ENCODE data around the gene PERM1. TPM values are rescaled to one million over a fixed set of nuclear protein-coding genes. Genes with fewer than 3 reads are reported as not detected.
A peak's percentile ranks its signal among the peaks of the same experiment; 100 is the strongest.
"Not testable (repeated sequence)": the region's sequence is repeated elsewhere in the genome, so short reads cannot be mapped to it uniquely, and the experiment has no call there.

The PERM1 gene
- total RNA-seq, 1 donor: 0.43 TPM

DNA sequence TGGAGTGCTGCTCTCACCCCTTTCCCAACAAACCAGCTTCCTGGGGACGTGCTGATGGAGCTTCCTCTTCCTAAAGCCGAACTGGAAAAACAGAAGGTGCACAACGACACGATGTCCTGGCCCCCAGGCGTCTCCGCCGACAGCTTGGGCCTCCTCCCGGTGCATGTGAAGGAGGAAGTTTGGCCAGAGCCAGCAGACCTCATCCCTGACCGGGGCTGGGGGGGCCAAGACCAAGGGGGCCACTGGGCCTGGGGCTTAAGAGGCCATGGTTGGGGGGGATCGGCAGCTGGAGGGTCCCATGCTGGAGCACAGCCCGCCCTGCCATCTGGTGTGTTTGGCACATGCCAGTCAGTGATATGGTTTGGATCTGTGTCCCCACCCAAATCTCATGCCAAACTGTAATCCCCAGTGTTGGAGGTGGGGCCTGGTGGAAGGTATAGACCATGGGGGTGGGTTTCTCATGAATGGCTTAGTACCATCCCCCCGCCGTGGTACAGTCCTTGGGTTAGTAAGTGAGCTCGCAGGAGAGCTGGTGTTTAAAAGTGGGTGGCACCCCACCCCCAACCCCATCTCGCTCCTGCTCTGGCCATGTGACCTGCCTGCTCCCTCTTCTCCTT, 11.6 kb upstream of the PERM1 start:
- no peak for DNase-seq (ENCODE audit: low read depth)
- no peak for TF ChIP-seq CTCF (IDR thresholded peaks at IDR 0.05; ENCODE audit: insufficient read depth, low read depth, low read length)
- H3K4me3 ChIP-seq (ENCODE audit: low read depth, low read length): no peak overlapping the region

DNA sequence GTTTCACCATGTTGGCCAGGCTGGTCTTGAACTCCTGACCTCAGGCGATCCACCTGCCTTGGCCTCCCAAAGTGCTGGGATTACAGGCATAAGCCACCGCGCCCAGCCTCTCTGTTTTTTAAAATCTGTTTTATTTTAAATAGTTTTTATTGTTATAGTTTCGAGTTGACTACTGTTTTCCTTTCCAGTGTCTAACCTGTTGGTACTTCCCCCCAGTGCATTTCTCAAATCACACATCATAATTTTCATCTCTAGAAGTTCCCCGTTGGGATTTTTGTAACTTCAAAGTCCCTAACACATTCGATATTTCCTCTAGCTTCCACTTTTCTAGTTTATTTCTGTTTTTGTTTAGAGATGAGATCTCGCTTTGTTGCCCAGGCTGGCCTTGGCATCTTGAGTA, 10.5 kb upstream of the PERM1 start:
- no peak overlapping the region for H3K4me3 ChIP-seq (ENCODE audit: low read depth, low read length)
- no peak for DNase-seq (ENCODE audit: low read depth)
- TF ChIP-seq CTCF (IDR thresholded peaks at IDR 0.05; ENCODE audit: insufficient read depth, low read depth, low read length): no peak

DNA sequence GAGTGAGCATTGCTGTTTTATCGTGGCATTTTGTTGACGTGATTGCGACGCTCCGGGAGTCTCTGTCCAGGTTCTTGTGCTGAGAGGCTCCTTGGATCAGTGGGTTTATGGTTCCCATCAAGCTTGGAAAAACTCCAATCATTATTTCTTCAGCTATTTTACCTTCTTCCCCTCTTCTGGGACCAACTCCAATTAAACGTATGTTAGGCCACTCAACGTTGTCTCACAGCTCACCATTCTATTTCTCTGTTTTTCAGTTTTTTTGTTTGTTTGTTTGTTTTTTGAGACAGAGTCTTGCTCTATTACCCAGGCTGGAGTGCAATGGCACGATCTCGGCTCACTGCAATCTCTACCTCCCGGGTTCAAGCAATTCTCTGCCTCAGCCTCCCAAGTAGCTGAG, 10.0 kb upstream of the PERM1 start:
- H3K4me3 ChIP-seq (ENCODE audit: low read depth, low read length): no peak overlapping the region
- no peak for DNase-seq (ENCODE audit: low read depth)
- no peak for TF ChIP-seq CTCF (IDR thresholded peaks at IDR 0.05; ENCODE audit: insufficient read depth, low read depth, low read length)

DNA sequence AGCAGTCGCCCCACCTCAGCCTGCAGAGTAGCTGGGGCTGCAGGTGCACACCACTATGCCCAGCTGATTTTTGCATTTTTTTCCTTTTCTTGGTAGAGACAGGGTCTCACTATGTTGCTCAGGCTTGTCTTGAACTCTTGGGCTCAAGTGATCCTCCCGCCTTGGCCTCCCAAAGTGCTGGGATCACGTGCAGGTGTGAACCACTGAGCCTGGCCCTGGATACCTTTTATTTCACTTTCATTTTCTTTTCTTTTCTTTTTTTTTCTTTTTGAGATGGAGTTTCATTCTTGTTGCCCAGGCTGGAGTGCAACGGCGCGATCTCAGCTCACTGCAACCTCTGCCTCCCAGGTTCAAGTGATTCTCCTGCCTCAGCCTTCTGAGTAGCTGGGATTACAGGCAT, 9.4 kb upstream of the PERM1 start:
- DNase-seq (ENCODE audit: low read depth); H3K4me3 ChIP-seq (ENCODE audit: low read depth, low read length): not testable (repeated sequence)

DNA sequence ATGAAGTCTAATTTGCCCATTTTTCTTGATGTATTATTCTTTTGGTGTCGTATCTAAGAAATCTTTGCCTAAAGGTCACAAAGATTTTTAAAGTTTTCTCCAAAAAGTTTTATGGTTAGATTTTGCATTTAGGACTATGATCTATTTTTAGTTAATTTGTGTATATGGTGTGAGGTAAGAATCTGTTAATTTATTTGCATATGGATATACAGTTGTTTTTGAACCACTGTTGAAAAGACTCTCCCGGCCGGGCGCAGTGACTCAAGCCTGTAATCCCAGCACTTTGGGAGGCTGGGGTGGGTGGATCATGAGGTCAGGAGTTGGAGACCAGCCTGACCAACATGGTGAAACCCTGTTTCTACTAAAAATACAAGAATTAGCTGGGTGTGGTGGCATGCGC, 6.2 kb upstream of the PERM1 start:
- not testable (repeated sequence) for DNase-seq (ENCODE audit: low read depth); H3K4me3 ChIP-seq (ENCODE audit: low read depth, low read length)

GRCh38 chr1:985126-985525, 3.2 kb upstream of the PERM1 start:
- no peak for DNase-seq (ENCODE audit: low read depth)
- TF ChIP-seq CTCF (IDR thresholded peaks at IDR 0.05; ENCODE audit: insufficient read depth, low read depth, low read length): no peak
- H3K4me3 ChIP-seq (ENCODE audit: low read depth, low read length): no peak overlapping the region

GRCh38 chr1:984476-984814, 2.6 kb upstream of the PERM1 start:
- DNase-seq (ENCODE audit: low read depth): no peak
- peak overlapping the region; percentile 34 for H3K4me3 ChIP-seq (ENCODE audit: low read depth, low read length)
- TF ChIP-seq CTCF (IDR thresholded peaks at IDR 0.05; ENCODE audit: insufficient read depth, low read depth, low read length): no peak

DNA sequence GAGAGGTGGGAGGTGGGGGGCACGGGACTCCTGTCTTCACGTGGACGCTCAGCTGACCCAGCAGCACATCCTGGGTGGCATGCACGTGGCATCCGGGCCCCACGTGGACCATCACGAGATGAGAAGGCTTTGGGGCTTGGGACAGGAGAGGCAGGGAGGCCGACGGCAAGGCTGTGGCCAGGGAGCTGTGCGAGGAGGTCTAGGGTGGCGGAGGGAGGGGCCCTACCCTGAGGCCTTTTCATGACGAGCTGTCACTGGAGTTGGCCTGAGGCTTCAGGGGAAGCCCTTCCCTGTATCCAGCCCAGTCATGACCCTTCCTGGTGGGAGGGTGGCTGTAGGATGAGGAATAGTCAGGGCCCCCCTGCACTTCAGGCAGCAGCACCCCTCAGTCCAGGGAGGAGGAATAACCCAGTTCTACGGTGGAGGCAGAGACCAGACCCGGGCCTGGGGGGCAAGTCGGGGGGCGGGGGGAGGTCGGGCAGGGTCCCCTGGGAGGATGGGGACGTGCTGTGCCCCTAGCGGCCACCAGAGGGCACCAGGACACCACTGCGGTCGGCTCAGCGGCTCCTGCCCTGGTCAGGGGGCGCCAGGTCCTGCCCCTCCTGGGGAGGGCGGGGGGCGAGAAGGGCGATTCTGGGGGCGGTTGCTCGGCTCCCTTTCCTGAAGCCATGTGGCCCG, 2.0 kb upstream of the PERM1 start:
- no peak for DNase-seq (ENCODE audit: low read depth)
- H3K4me3 ChIP-seq (ENCODE audit: low read depth, low read length): peak overlapping the region; percentile 34
- TF ChIP-seq CTCF (IDR thresholded peaks at IDR 0.05; ENCODE audit: insufficient read depth, low read depth, low read length): peak; percentile 72
